HCT116 (cell line): Measurements from ENCODE around the gene PLCD3. TPM values are rescaled to one million over a fixed set of nuclear protein-coding genes. Genes with fewer than 3 reads are reported as not detected.

ENCODE experiments used
- microRNA-seq: library from miRNA; unstranded; fragments of <30 nt; microRNA quantifications from one replicate; pipeline ENCODE4, GENCODE V29; 2016; ENCODE audit warnings: borderline number of aligned reads
- total RNA-seq: library from RNA; stranded (reverse); gene quantifications from one replicate; pipeline ENCODE4 v1.2.1, GENCODE V29; 2021; ENCODE audit not compliant: unreplicated experiment

The PLCD3 gene
- total RNA-seq, 1 experiment from 2014 or later, result 197 TPM

Small RNAs within 50 kb of the gene (microRNA-seq; reads per million reads assigned to microRNA genes)
- gene MIR6784, result not detected

Other genes starting within 250 kb of the PLCD3 start
- 150 TPM for gene EFTUD2, start 233.1 kb downstream of the PLCD3 start, total RNA-seq
- not detected for gene GFAP, start 217.0 kb downstream of the PLCD3 start, total RNA-seq
- 76.4 TPM for gene KIF18B, start 184.7 kb downstream of the PLCD3 start, total RNA-seq
- gene C1QL1, start 164.2 kb downstream of the PLCD3 start, total RNA-seq, result 3.5 TPM
- gene DCAKD, start 80.9 kb downstream of the PLCD3 start, total RNA-seq, result 31.9 TPM
- gene NMT1, start 71.2 kb downstream of the PLCD3 start, total RNA-seq, result 173 TPM
- gene ACBD4, start 3.2 kb upstream of the PLCD3 start, total RNA-seq, result 13.6 TPM
- 58.0 TPM for gene HEXIM1, start 16.0 kb upstream of the PLCD3 start, total RNA-seq
- 13.5 TPM for gene HEXIM2, start 29.4 kb upstream of the PLCD3 start, total RNA-seq
- 8.2 TPM for gene FMNL1, start 89.4 kb upstream of the PLCD3 start, total RNA-seq
- 0.15 TPM for gene SPATA32, start 129.6 kb upstream of the PLCD3 start, total RNA-seq
- gene MAP3K14, start 184.5 kb upstream of the PLCD3 start, total RNA-seq, result 16.4 TPM